GM19043 (cell line): ENCODE measurements around the gene GID4.

ENCODE experiments used
- ATAC-seq: cut with Tn5 transposase; IDR thresholded peaks from one replicate; pipeline ENCODE4 v1.9.1; 2021; ENCODE audit warnings: low read depth; ENCODE audit not compliant: unreplicated experiment

Gene GID4

DNA sequence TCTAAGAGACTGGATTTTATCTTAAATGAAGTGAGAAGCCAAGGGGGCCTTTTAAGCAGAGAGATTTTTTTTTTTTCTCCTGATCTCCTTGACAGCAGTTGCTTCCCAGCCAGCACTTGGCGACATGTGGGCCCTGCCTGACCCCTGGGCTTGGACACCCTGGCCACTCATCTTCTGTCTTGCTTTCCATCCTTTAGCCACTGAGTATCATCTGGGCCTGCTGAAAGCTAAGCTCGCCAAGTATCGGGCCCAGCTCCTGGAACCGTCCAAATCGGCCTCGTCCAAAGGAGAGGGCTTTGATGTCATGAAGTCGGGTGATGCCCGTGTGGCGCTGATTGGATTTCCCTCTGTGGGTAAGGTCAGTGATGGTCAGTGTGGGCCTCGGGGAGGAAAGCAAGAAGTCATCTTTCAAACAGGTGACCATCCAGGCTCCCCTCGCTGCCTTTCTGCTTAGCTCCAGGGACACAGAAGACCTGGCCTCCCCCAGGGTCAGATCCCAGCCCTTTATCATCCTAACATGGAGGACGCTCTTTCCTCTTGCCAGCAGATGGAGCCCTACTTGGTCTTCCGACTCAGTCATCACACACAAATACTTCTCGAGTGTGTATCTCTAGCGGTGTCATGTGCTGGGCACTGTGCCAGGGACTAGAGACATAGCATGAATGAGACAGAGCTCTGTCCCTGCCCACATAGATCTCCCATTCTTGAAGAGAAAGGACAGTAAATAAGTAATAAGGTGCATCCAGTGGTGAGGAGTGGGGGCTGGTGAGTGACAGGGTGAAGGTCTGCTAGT lies 54.6 kb downstream of the GID4 start:
- ATAC-seq: no peak

DNA sequence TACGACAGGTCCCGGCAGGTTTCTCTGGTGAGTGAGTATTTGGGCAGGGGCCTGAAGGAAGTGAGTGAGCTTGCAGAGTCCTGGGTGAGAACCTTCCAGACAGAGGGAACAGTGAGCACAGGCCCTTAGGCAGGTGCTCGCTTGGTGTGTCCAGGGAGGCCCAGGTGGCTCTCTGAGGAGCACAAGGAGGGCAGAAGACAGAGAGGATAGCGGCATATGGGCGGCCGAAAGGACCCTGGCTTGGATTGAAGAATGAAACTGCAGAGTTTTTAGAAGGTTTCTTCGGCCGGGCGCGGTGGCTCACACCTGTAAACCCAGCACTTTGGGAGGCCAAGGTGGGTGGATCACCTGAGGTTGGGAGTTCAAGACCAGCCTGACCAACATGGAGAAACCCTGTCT lies 55.2 kb downstream of the GID4 start:
- no peak for ATAC-seq

DNA sequence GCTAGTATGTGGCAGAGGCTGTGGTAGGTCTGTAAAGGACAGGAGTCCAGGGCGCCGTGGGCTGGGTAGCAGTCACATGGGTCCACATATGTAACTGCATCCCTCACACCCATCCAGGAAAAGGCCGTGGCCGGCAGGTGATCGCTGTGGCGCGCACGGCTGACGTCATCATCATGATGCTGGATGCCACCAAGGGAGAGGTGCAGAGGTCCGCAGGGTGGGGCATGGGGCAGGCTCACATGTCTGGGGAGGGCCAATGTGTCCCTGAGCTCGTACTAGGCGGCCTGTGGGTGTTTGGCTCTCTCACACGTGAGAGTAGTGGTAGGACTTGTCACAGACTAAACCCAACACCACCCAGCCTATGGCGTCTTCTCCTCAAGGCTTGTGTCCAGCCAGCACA lies 60.3 kb downstream of the GID4 start:
- no peak for ATAC-seq

DNA sequence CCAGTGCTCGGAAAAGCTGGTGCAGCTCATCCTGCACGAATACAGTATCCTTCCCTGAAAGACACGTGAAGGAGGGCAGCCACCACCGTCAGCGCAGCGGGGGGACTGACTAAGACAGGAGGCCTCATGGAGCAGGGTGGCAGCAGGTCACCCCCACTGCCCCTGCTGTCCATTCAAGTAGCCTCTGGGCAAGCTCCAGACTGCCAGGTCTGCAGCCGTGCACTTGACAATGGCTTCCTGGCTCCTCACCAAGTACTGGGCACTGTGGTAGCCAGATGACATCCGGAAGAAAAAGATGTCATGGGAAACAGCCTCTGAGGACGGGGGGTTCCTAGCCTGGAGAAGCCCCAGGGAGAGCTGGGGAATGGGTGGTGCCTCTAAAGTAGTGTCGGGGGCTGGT lies 61.4 kb downstream of the GID4 start:
- ATAC-seq: no peak

DNA sequence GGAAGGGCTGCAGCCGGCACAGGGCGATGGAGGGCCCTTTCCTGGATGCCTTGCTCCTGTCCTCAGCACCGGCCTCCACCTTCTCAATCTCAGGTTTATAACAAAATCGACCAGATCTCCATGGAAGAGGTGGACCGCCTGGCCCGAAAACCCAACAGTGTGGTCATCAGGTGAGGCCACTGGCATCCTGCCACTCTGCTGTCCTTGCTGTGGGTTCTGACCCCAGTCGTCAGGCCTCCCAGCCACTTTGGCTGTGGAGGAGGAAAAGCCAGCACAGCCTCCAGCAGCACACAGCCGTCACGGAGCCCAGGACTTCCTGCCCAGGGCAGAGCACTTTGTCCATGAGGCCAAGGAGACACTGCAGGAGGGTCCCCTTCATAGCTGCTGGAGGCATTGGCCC lies 62.6 kb downstream of the GID4 start:
- no peak for ATAC-seq

DNA sequence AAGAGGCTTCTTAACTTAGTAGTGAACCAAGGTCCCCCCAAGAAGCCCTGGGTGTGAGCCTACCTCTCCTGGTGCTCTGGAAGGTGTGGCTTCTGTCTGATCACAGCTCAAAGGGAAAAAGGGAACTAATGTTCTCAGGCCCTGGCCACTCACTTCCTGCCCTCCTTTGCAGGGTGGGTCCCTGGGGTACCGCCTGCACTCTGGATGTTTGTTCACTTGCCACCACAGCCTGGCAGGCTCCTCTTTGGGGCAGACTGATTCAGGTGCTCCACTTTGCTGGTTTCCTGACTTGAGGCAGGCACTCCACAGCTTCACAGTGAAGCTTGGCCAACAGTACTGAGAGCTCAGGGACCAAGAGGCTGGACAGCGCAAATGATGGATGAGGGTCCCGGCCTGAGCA lies 63.4 kb downstream of the GID4 start:
- no peak for ATAC-seq

DNA sequence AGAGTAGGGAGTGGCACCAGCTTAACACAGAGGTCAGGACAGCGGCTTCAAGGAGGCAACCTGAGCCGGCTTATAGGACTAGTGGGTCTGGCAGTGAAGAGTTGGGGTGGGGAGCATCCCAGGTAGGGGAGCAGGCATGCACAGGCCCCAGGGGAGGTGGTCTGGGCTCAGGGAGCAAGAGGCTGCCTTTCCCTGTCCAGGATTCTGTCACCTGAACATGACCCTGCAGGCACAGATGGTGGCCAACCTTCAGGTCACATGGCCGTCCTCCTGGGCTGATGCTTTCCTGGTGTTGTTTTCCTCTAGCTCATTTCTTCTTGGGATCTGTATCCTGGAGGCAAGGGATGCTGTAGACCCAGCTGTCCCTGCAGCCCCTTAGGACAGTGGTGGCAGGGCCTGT lies 65.8 kb downstream of the GID4 start:
- no peak for ATAC-seq

DNA sequence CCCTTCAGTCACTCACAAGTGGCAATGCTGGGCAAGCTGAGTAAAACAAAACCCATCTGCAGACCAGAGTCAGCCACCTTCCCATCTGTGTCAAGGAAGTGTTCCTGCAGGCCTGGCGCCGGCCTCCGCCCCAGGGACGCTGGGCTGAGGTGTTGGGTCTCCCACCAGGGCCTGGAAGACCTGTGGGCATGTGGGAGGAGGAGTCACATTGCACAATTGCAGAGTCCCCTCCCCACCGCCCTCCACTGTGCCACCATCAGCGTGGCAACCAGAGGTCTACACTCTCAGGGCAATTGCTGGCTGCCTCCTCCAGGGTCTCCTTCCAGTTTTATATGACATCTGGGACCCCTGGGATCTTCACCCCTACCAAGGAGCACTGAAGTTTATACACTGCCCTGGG lies 66.4 kb downstream of the GID4 start:
- no peak for ATAC-seq

DNA sequence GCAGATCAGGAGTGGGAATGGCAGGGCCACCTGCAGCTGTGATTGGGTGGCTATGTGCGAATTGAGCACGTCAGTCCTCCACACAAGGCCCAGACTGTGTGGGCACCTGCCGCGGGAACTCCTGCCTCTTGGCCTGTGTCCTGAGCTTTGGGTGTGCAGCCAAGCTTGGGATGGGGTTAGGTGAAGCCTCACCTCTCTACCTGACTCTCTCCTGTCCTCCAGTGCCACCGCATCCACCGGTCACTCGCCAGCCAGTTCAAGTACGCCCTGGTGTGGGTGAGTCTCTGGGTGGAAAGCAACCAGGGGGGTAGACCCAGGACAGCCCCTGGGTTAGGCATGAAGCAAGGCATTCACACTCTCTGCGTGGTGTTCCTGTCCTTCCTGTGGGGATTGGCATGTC lies 67.0 kb downstream of the GID4 start:
- no peak for ATAC-seq

DNA sequence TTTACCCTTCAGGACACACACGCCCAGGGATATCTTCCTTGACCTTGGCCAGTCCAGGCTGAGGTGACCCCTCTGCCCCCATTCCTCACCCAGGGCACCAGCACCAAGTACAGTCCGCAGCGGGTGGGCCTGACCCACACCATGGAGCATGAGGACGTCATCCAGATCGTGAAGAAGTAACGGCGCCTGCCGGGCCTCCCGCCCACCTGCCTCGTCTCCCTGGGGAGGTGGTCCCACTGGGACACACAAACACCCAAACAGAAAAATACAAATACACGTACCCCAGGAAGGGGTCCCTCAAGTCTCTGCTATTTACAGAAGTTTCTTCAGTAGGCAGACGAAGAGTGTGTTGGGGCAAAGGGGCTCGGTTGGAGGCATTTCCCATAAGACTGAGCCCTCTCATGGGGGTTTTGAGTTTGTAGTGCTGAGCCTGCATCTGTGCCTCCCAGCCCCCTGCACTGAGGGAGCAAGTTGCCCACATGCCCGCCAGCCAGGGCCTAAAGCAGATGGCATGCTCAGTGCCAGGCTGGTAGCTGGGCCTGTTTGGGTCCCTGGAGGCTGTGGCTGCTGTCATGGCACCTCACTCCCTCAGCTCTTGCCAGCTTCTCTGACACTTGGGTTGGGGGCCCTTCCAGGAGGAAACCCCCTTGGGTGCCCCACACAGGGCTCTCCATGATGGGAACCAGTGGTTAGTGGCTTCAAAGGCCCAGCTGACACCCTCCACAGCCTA lies 68.0 kb downstream of the GID4 start:
- no peak for ATAC-seq

DNA sequence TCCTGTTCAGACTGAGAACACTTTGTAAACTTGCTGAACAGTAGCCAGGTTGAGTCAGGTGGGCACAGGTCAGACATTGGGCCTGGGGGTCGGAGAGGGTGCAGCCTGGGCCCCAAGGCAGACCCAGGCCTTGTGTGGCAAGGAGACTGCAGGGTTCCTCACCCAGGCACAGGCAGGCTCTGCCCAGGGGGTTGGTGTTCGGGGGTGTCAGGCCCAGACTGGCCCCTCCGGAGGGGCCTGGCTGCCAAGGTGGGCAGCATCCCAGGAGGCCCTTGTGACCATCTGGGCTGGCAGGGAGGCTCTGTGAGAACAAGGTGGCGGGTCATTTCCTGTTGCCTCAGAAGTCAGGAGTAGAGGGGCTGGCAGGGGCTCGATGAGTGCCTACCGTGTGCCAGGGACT lies 68.8 kb downstream of the GID4 start:
- no peak for ATAC-seq

DNA sequence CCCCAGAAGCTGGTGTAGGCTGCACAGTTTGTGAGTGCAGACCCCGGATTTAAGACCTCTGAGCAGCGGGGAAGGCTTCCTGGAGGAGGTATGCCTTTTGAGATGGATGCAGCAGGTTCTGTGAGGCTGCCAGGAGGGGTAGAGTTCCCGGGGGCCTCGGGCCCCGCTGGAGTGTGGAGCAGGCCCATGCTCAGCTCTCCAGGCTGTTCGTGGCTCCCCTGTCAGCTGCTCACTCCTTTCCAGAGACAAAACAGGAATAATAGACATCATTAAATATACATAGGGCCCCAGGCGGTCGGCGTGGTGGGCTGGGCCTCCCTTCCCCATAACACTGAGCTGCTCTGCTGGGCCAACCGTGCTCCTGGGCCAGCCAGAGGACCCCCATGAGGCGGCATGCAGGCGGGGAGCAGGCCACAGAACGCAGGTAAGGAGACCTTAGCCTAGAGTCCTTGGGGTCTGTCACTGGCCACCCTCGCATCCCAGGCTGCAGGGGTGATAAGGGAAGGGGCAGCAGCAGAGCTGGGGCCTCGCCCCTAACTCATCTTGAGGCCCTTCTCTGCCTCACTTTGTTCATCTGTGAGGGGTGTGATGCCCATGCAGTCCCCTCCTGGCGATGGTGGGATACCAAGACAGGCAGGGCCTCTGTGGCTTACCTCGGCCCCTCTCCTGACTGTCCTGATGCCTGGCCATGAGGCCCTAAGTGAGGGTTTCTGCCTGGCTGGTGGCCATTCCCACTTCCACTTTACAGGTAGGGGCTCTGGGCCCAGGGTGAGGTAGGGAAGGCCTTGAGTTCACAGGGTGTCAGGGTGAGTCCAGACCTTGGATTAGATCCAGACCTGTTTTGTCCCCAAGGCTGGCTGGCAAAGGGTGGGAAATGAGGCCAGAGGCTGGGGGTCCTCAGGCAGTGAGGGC lies 69.4 kb downstream of the GID4 start, which contains the start of gene MYO15A:
Gene MYO15A (plus strand): TSS at position 356 of the 912 bp plus-strand sequence. CDS start 10,045 bp downstream, outside the sequence.
- ATAC-seq: no peak

DNA sequence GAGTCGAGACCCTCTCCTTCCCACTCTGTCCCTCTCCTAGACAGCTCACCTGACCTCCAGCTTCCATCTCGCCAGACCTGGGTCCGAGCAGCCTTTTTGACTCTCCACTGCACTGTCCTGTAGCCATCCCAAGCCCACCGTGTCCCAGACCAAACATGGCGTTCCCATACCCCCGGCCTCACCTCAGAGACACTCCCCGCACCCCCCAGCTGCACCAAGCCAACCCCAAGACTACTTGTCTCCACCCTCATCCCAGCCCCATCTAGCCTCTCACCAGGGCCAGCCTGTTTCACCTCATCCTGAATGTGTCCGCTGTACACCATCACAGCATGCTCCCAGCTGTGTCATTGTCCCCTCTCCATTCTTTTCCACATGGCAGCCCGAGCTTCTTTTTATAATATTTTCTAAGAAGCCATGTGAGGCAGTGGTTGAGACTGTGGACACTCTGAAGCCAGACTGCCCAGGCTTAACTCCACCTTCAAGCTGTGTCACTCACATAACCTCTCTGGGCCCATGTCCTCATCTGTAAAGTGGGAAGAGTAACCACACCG lies 70.8 kb downstream of the GID4 start:
- no peak for ATAC-seq

DNA sequence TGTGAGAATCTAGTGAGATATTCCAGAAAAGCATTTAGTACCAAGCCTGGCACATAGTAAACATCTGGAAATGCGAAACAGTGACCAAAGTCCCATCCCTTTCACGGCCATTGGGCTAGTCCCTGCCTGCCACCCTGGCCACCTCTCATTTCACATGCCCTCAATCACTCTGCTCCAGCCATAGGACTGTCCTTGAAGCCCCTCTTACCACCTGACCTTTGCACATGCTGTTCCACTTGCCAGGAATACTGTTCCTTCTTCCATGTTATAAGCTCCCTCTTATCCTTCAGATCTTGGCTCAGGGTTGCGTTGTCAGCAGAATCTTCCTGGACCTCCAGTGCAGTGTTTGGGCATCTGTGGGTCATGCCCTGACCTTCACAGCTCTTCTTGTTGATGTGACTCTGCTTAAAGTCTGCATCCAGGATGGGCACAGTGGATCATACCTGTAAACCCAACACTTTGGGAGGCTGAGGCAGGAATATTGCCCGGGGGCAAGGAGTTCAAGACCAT lies 71.5 kb downstream of the GID4 start:
- no peak for ATAC-seq

DNA sequence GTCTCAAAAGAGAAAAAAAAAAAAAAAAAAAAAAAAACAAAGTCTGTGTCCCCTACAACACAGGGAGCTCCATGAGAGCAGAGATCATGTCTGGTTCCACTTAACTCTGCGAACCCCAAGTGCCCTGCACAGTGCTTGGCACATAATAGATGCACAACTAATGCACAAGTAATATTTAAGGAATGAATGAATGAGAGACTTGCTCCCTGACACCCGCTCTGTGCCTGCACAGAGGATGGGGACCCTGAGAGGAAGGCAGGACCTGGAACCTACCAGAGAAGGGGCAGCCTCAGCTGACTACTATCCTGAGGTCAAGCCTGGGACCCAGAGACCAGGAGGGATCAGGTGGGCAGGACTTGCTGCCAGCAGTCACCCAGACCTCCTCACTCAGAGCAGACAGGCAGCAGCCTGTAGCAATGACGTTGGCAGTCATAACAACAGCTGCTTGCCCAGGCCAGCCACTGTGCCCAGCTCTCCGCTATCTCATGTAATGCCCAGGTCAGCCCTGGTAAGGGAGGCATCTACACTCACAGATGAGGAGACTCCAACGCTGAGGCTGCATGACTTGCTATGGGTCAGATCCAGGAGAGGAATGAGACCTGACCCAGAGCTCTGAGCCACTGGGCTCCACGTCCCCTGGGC lies 72.2 kb downstream of the GID4 start:
- no peak for ATAC-seq

DNA sequence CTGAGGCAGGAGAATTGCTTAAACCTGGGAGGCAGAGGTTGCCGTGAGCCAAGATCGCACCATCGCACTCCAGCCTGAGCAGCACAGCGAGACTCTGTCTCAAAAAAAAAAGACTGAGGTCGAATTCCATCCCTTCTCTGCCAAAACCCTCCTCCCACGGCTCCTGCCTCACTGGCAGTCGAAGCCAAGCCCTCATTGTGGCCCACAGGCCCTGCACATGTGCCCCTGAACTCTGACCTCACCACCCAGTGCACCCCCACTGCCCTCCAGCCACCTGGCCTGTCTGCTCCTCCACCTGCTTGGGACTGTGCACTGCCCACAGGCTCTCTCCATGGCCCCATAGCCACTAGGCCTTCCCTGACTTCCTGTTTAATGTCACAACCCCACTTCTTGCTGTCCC lies 76.3 kb downstream of the GID4 start:
- ATAC-seq: no peak

DNA sequence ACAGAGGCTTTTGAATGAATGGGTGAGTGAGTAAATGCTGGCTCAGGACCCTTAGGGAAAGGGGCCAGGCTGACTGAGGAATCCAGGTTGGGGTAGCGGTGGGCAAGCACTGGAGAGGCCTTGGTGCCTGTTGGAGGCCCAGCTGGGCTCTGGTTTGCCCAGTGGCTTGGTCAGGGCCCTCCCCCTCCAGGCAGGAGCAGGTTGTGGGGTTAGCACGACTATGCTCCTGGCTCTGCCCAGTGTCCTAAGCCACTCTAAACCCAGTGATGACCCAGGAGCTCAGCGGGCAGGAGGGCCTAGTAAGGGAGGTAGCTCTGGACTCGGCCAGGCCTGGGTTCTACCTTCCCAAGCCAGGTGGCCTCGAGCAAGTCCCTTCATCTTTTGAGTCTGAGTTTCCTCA lies 76.9 kb downstream of the GID4 start:
- ATAC-seq: no peak

DNA sequence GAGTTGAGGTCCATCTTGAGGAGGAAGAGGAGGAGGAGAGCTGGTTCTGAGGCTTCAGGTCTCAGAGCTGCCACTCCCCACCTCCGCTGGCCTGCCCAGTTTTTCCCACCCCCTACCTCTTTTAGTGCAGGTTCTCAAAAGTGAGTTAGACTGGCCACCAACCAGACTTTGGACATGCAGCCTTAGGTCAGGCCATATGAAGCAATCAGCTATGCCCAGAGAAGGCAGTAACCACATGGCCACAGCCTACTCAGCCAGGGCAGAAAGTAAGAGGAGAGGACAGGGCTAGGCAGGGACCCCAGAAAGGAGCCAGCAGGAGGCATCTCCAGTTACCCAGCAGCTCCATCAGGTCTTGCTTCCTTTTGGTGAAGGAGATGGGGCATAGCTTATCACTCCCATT lies 78.3 kb downstream of the GID4 start:
- no peak for ATAC-seq
